IMR-90 (cell line): ENCODE data around the gene HNF1B. TPM values are rescaled to one million over a fixed set of nuclear protein-coding genes. Genes with fewer than 3 reads are reported as not detected.

Experiments used
- ATAC-seq: fragments of 200-7000 bp; cut with Tn5 transposase; 2 replicates; pipeline ENCODE4 v1.9.1; 2020; ENCODE audit warnings: low read depth, mild to moderate bottlenecking, moderate library complexity
- BruUV-seq: library from RNA; stranded (reverse); fragments of 400-500 nt; replicated peaks from 2 replicates; lab custom pipeline; 2021; lab: Mats Ljungman, UMichigan
- CTCF ChIA-PET: fragments of 300-600 bp; formaldehyde crosslinking; extraction: SDS; loops from one replicate; lab custom pipeline; 2021; ENCODE audit warnings: antibody characterized with exemption; lab: Yijun Ruan, JAX
- POLR2A ChIA-PET: fragments of 300-600 bp; sonication (Branson Sonifier 250); formaldehyde crosslinking; loops from one replicate; lab custom pipeline; 2022; ENCODE audit warnings: antibody characterized with exemption; ENCODE audit not compliant: unreplicated experiment; lab: Charles Lee
- DNase-seq: peaks from one replicate; pipeline ENCODE4 v3.0.0; 2013
- H2AFZ ChIP-seq: replicated peaks from 2 replicates; pipeline ENCODE3; 2013; ENCODE audit warnings: low read length, mild to moderate bottlenecking; ENCODE audit not compliant: poor library complexity
- H2AK5ac ChIP-seq: 2 replicates; pipeline ENCODE4 v1.6.1; 2013; ENCODE audit warnings: low read depth, low read length, inconsistent platforms
- H2AK9ac ChIP-seq: replicated peaks from 2 replicates; pipeline ENCODE3; 2013; ENCODE audit warnings: mild to moderate bottlenecking, low read depth, low read length, moderate library complexity; ENCODE audit not compliant: poor library complexity
- H2BK120ac ChIP-seq: 2 replicates; pipeline ENCODE4 v1.6.1; 2013; ENCODE audit warnings: low read depth, low read length, inconsistent platforms
- H2BK15ac ChIP-seq: 3 replicates; pipeline ENCODE4 v1.6.1; 2013; ENCODE audit warnings: low read depth, low read length, inconsistent platforms
- H2BK20ac ChIP-seq: 2 replicates; pipeline ENCODE4 v1.6.1; 2013; ENCODE audit warnings: low read depth, mild to moderate bottlenecking, inconsistent platforms, low read length, moderate library complexity
- H2BK5ac ChIP-seq: 2 replicates; pipeline ENCODE4 v1.6.1; 2013; ENCODE audit warnings: mild to moderate bottlenecking, low read depth, low read length, inconsistent platforms; ENCODE audit not compliant: poor library complexity, severe bottlenecking
- H3K14ac ChIP-seq: replicated peaks from 2 replicates; pipeline ENCODE4 v1.6.1; 2013; ENCODE audit warnings: low read depth, low read length, inconsistent platforms
- H3K18ac ChIP-seq: 2 replicates; pipeline ENCODE4 v1.6.1; 2013; ENCODE audit warnings: low read depth, low read length, control low read depth
- H3K23ac ChIP-seq: 2 replicates; pipeline ENCODE4 v1.6.1; 2013; ENCODE audit warnings: low read depth, low read length, inconsistent platforms
- H3K27ac ChIP-seq: 2 replicates; pipeline ENCODE4 v1.5.1; 2013; ENCODE audit warnings: mild to moderate bottlenecking, control low read depth, low read length; ENCODE audit not compliant: insufficient read depth
- H3K27me3 ChIP-seq: 2 replicates; pipeline ENCODE4 v1.6.1; 2013; ENCODE audit warnings: low read length; ENCODE audit not compliant: control insufficient read depth, insufficient read depth
- H3K36me3 ChIP-seq: 2 replicates; pipeline ENCODE4 v1.6.1; 2013; ENCODE audit warnings: low read length, mixed read lengths; ENCODE audit not compliant: control insufficient read depth, insufficient read depth
- H3K4ac ChIP-seq: 2 replicates; pipeline ENCODE4 v1.6.1; 2013; ENCODE audit warnings: low read depth, low read length, inconsistent platforms
- H3K4me1 ChIP-seq: 2 replicates; pipeline ENCODE4 v1.6.1; 2013; ENCODE audit warnings: low read length, mixed read lengths; ENCODE audit not compliant: control insufficient read depth, insufficient read depth
- H3K4me2 ChIP-seq: 2 replicates; pipeline ENCODE4 v1.6.1; 2013; ENCODE audit warnings: low read depth, mild to moderate bottlenecking, control low read depth, low read length, moderate library complexity
- H3K4me3 ChIP-seq: 2 replicates; pipeline ENCODE4 v1.5.1; 2013; ENCODE audit warnings: low read depth, mild to moderate bottlenecking, control low read depth, low read length, moderate library complexity; ENCODE audit not compliant: insufficient read depth
- H3K56ac ChIP-seq: 2 replicates; pipeline ENCODE4 v1.6.1; 2013; ENCODE audit warnings: low read length, inconsistent platforms; ENCODE audit not compliant: insufficient read depth; ENCODE audit errors: extremely low read depth
- H3K79me1 ChIP-seq, 2 experiments: 2 replicates each; pipeline ENCODE4 v1.6.1; 2013; ENCODE audit warnings: low read length in 2 of 2, inconsistent platforms in 1 of 2, low read depth in 1 of 2
- H3K9ac ChIP-seq: 2 replicates; pipeline ENCODE4 v1.6.1; 2013; ENCODE audit warnings: low read depth, low read length, control low read depth
- H3K9me1 ChIP-seq: 2 replicates; pipeline ENCODE4 v1.6.1; 2013; ENCODE audit warnings: low read length, inconsistent platforms; ENCODE audit not compliant: insufficient read depth
- H3K9me3 ChIP-seq: 2 replicates; pipeline ENCODE4 v1.6.1; 2013; ENCODE audit warnings: low read length; ENCODE audit not compliant: control insufficient read depth, insufficient read depth
- H4K20me1 ChIP-seq: 2 replicates; pipeline ENCODE4 v1.6.1; 2013; ENCODE audit warnings: low read length, inconsistent platforms; ENCODE audit not compliant: insufficient read depth
- H4K5ac ChIP-seq: 2 replicates; pipeline ENCODE4 v1.6.1; 2013; ENCODE audit warnings: mild to moderate bottlenecking, low read depth, low read length, control low read depth
- H4K8ac ChIP-seq, 2 experiments: 2 replicates each; pipeline ENCODE4 v1.6.1; 2013; ENCODE audit warnings: low read depth in 2 of 2, low read length in 2 of 2, control low read depth in 1 of 2, inconsistent platforms in 1 of 2
- H4K91ac ChIP-seq: 2 replicates; pipeline ENCODE4 v1.6.1; 2013; ENCODE audit warnings: low read depth, low read length, inconsistent platforms; ENCODE audit not compliant: insufficient read depth
- BHLHE40 ChIP-seq: fragments of 150-350 bp; IDR thresholded peaks from 2 replicates; pipeline ENCODE4 v1.6.1; 2016; ENCODE audit warnings: mild to moderate bottlenecking, low read depth, low read length
- CEBPB ChIP-seq: IDR thresholded peaks from 2 replicates; pipeline ENCODE4 v1.6.1; 2012; ENCODE audit warnings: low read depth, low read length, improper control_type of control experiment
- CHD1 ChIP-seq: IDR thresholded peaks from 2 replicates; pipeline ENCODE4 v1.6.1; 2012; ENCODE audit warnings: low read depth, low read length, improper control_type of control experiment
- CTCF ChIP-seq: conservative IDR thresholded peaks from 2 replicates; pipeline ENCODE4 v1.5.1; 2012; ENCODE audit warnings: mild to moderate bottlenecking, low read depth, low read length, improper control_type of control experiment
- ELK1 ChIP-seq: fragments of 150-350 bp; IDR thresholded peaks from 2 replicates; pipeline ENCODE4 v1.6.1; 2016; ENCODE audit warnings: low read depth, mild to moderate bottlenecking, low read length, moderate library complexity, borderline replicate concordance
- FOS ChIP-seq: fragments of 150-350 bp; IDR thresholded peaks from 2 replicates; pipeline ENCODE4 v1.6.1; 2016; ENCODE audit warnings: low read depth, low read length
- MAFK ChIP-seq: IDR thresholded peaks from 2 replicates; pipeline ENCODE4 v1.6.1; 2012; ENCODE audit warnings: low read depth, low read length, improper control_type of control experiment
- MAZ ChIP-seq: IDR thresholded peaks from 2 replicates; pipeline ENCODE4 v1.6.1; 2012; ENCODE audit warnings: low read depth, mild to moderate bottlenecking, low read length, improper control_type of control experiment, moderate library complexity, borderline replicate concordance
- MXI1 ChIP-seq: IDR thresholded peaks from 2 replicates; pipeline ENCODE4 v1.6.1; 2012; ENCODE audit warnings: low read depth, mild to moderate bottlenecking, low read length, moderate library complexity, borderline replicate concordance
- NFE2L2 ChIP-seq: fragments of 150-350 bp; IDR thresholded peaks from 2 replicates; pipeline ENCODE4 v1.6.1; 2016; ENCODE audit warnings: low read depth, mild to moderate bottlenecking, low read length
- POLR2A ChIP-seq: IDR thresholded peaks from 2 replicates; pipeline ENCODE4 v1.6.1; 2012; ENCODE audit warnings: mild to moderate bottlenecking, low read depth, low read length
- RAD21 ChIP-seq: IDR thresholded peaks from 2 replicates; pipeline ENCODE4 v1.6.1; 2012; ENCODE audit warnings: low read length, improper control_type of control experiment
- RCOR1 ChIP-seq: IDR thresholded peaks from 2 replicates; pipeline ENCODE4 v1.6.1; 2012; ENCODE audit warnings: mild to moderate bottlenecking, low read length, improper control_type of control experiment; ENCODE audit not compliant: insufficient replicate concordance
- RFX5 ChIP-seq: IDR thresholded peaks from 2 replicates; pipeline ENCODE4 v1.8.0; 2012; ENCODE audit warnings: low read depth, mild to moderate bottlenecking, low read length, moderate library complexity
- SMC3 ChIP-seq: fragments of 150-350 bp; IDR thresholded peaks from 2 replicates; pipeline ENCODE4 v1.6.1; 2016; ENCODE audit warnings: low read depth, mild to moderate bottlenecking, antibody characterized with exemption, low read length, moderate library complexity
- USF2 ChIP-seq: fragments of 150-350 bp; IDR thresholded peaks from 2 replicates; pipeline ENCODE4 v1.6.1; 2017; ENCODE audit warnings: mild to moderate bottlenecking, antibody characterized with exemption, low read length, low read depth
- WGBS, 2 experiments: methylation state at CpG; one replicate each; pipeline versions ENCODE4 v1.1.5 to v1.1.7; 2013; ENCODE audit warnings: missing lambda C conversion rate in 2 of 2; ENCODE audit not compliant: insufficient read length in 1 of 2; ENCODE audit errors: extremely low coverage in 2 of 2; 5-methylcytosine and 5-hydroxymethylcytosine counted together
- dilution Hi-C: fragments of 300-500 bp; cut with HindIII; formaldehyde crosslinking; loops from one replicate; pipeline ENCODE4 v1.14.3; 2018; ENCODE audit warnings: low sequenced_read_pairs; ENCODE audit not compliant: unreplicated experiment
- in situ Hi-C: fragments of 300-500 bp; cut with MboI; formaldehyde crosslinking; loops from 3 replicates; pipeline ENCODE4 v1.14.3; 2019; ENCODE audit warnings: low sequenced_read_pairs, inconsistent platforms, mixed read lengths
- intact Hi-C: fragments of 100-400 bp; cut with micrococcal nuclease; formaldehyde crosslinking; loops from 2 replicates; pipeline ENCODE4 v1.10.0; 2022
- polyA plus RNA-seq, 3 experiments: library from polyadenylated mRNA; depleted of rRNA; stranded (reverse); fragments of >200 nt; gene quantifications; 2 replicates each; pipeline ENCODE4 v1.2.3, GENCODE V29; 2012; ENCODE audit warnings: low replicate concordance in 1 of 3
- total RNA-seq: library from RNA; depleted of rRNA; stranded (reverse); fragments of >200 nt; gene quantifications from 2 replicates; pipeline ENCODE4 v1.2.3, GENCODE V29; 2012

HNF1B gene
- total and polyA plus RNA-seq, 2 of the 4 experiments (the other 2 are of a cell fraction) = not detected

- intact Hi-C loops = no loop called here
- no peak overlapping the region for H2BK15ac ChIP-seq
- H3K18ac ChIP-seq = no peak overlapping the region
- no peak overlapping the region for H2AFZ ChIP-seq
- ATAC-seq = no peak
- H3K56ac ChIP-seq = no peak overlapping the region
- H3K4me1 ChIP-seq = no peaks in the 10 kb centered on the region; the same call in 1 of the 2 replicates
- no peak overlapping the region for H2BK20ac ChIP-seq
- H3K36me3 ChIP-seq = no peaks in the 10 kb centered on the region
- in situ Hi-C loops = no loop called here
- WGBS, 2 experiments = 74% methylated on average over 3 of the region's 5 CpGs; no CpG with 5 or more reads in 1 of the 2 experiments
- H2AK5ac ChIP-seq = no peak overlapping the region
- DNase-seq = no peak
- H3K4ac ChIP-seq = no peak overlapping the region
- dilution Hi-C loops = no loop called here
- no peak overlapping the region for H2AK9ac ChIP-seq
- no peaks in the 10 kb centered on the region for H3K9me3 ChIP-seq
- H3K9me1 ChIP-seq = no peaks in the 10 kb centered on the region
- H3K79me1 ChIP-seq = no peaks in the 10 kb centered on the region
- no peaks in the 10 kb centered on the region for H4K20me1 ChIP-seq
- H3K14ac ChIP-seq = no peak overlapping the region
- POLR2A ChIA-PET = no interaction called here
- no peak overlapping the region for H3K9ac ChIP-seq
- CTCF ChIA-PET = interaction anchor here (1.5 kb wide), 1 partner anchor 46 kb away, joined by 4 read pairs; no protein-coding TSS in a partner anchor
- BruUV-seq = no TSS peak
- no peak overlapping the region for H3K4me3 ChIP-seq
- no peak overlapping the region for H3K27ac ChIP-seq
- no peak overlapping the region for H3K4me2 ChIP-seq
- H4K8ac ChIP-seq = no peak overlapping the region
- no peak overlapping the region for H3K23ac ChIP-seq
- no peak overlapping the region for H2BK120ac ChIP-seq
- H4K5ac ChIP-seq = no peak overlapping the region
- H2BK5ac ChIP-seq = no peak overlapping the region
- peaks cover 20% of the 10 kb centered on the region for H3K27me3 ChIP-seq
- no peak for TF ChIP-seq RFX5
- no peak for TF ChIP-seq MXI1
- no peak for TF ChIP-seq MAZ
- no peak for TF ChIP-seq CTCF
- no peak for TF ChIP-seq NFE2L2
- no peak for TF ChIP-seq RAD21
- TF ChIP-seq POLR2A = no peak
- no peak for TF ChIP-seq SMC3
- TF ChIP-seq USF2 = no peak
- no peak for TF ChIP-seq CHD1
- no peak for TF ChIP-seq CEBPB
- TF ChIP-seq FOS = no peak
- no peak for TF ChIP-seq ELK1
- no peak for TF ChIP-seq BHLHE40
- TF ChIP-seq RCOR1 = no peak
- TF ChIP-seq MAFK = no peak
- no peak overlapping the region for H4K91ac ChIP-seq
These were observed 19.8 kb downstream of the HNF1B start for GRCh38 chr17:37725021-37725595.
